K562 (cell line): Measurements from ENCODE around the gene GIPR. TPM values are rescaled to one million over a fixed set of nuclear protein-coding genes. Genes with fewer than 3 reads are reported as not detected.

Experiments
- BHLHE40 ChIP-seq: IDR thresholded peaks from 2 replicates; pipeline ENCODE4 v1.6.1; 2011; ENCODE audit warnings: low read length, improper control_type of control experiment
- CHD1 ChIP-seq: fragments of 200-600 bp; sonication (generic); IDR thresholded peaks from one replicate; pipeline ENCODE4 v1.6.1; 2012; ENCODE audit warnings: mild to moderate bottlenecking, moderate library complexity, low read length, inconsistent platforms
- HCFC1 ChIP-seq: IDR thresholded peaks from 2 replicates; pipeline ENCODE4 v1.6.1; 2012; ENCODE audit warnings: low read depth, low read length, improper control_type of control experiment
- HMGN3 ChIP-seq: IDR thresholded peaks from 2 replicates; pipeline ENCODE4 v1.6.1; 2011; ENCODE audit warnings: borderline replicate concordance, low read depth, mild to moderate bottlenecking, mixed read lengths, low read length; ENCODE audit not compliant: insufficient read length; ENCODE audit errors: extremely low read depth
- MECOM ChIP-seq: fragments of 250-450 bp; sonication (Bioruptor Pico); IDR thresholded peaks from 2 replicates; pipeline ENCODE4 v1.8.0; 2022; ENCODE audit warnings: inconsistent platforms
- MIER1 ChIP-seq: fragments of 450-650 bp; IDR thresholded peaks from 2 replicates; pipeline ENCODE4 v1.6.1; 2016; ENCODE audit warnings: antibody characterized with exemption, mild to moderate bottlenecking, low read depth
- NR2F6 ChIP-seq: fragments of 450-650 bp; formaldehyde crosslinking; IDR thresholded peaks from 2 replicates; pipeline ENCODE4 v1.4.0; 2020; ENCODE audit warnings: mild to moderate bottlenecking
- PML ChIP-seq: IDR thresholded peaks from 2 replicates; pipeline ENCODE4 v1.6.1; 2012; ENCODE audit warnings: low read length, inconsistent platforms
- RBM25 ChIP-seq: fragments of 200-400 bp; formaldehyde crosslinking; IDR thresholded peaks from 2 replicates; pipeline ENCODE4 v1.6.1; 2018; ENCODE audit warnings: low read length, low read depth, moderate library complexity; ENCODE audit not compliant: severe bottlenecking
- ZBTB7A ChIP-seq: IDR thresholded peaks from 2 replicates; pipeline ENCODE4 v1.6.1; 2011; ENCODE audit warnings: low read depth, mild to moderate bottlenecking, low read length, moderate library complexity, borderline replicate concordance; ENCODE audit not compliant: control insufficient read depth
- polyA plus RNA-seq, 8 experiments: library from polyadenylated mRNA; depleted of rRNA in 4 of 8; stranded (reverse) in 5 of 8; unstranded in 3 of 8; fragments of >200 nt; fragmentation: Nextera tagmentation in 2 of 8; fragmentation: Illumina TruSeq in 1 of 8; extraction: Ambion mirVana in 2 of 8; extraction: Trizol in 1 of 8; gene quantifications; 2 replicates each; pipeline versions ENCODE4 v1.2.1 to v1.2.3, GENCODE V29; 2011 to 2014; ENCODE audit warnings: inconsistent platforms in 1 of 8, missing spikeins in 1 of 8
- total RNA-seq, 7 experiments: library from RNA; depleted of rRNA in 6 of 7; stranded (reverse); fragments of >200 nt in 6 of 7; fragmentation: Illumina TruSeq in 2 of 7; extraction: Trizol in 2 of 7; gene quantifications; 2 replicates each; pipeline versions ENCODE4 v1.2.1 to v1.2.3, GENCODE V29; 2011 to 2021; ENCODE audit warnings: low replicate concordance in 1 of 7
- TF ChIP-seq, protein P1 (sequence below): fragments of 250-450 bp; sonication (Bioruptor Pico); IDR thresholded peaks from 2 replicates; pipeline ENCODE4 v1.4.0; 2020; ENCODE audit warnings: mild to moderate bottlenecking
- TF ChIP-seq, protein P2 (sequence below), 2 experiments: IDR thresholded peaks; 2 replicates each; pipeline ENCODE4 v1.6.1; 2011; ENCODE audit warnings: borderline replicate concordance in 1 of 2, control low read depth in 1 of 2, low read depth in 1 of 2, low read length in 1 of 2, mild to moderate bottlenecking in 1 of 2, mixed read lengths in 1 of 2, moderate library complexity in 1 of 2; ENCODE audit not compliant: insufficient read depth in 1 of 2, insufficient read length in 1 of 2, poor library complexity in 1 of 2, severe bottlenecking in 1 of 2; ENCODE audit errors: extremely low read depth in 1 of 2
- TF ChIP-seq, protein P3 (sequence below): sonication (generic); formaldehyde crosslinking; IDR thresholded peaks from 2 replicates; pipeline ENCODE4 v1.8.1; 2022; ENCODE audit warnings: missing genetic modification reagents
- TF ChIP-seq, protein P4 (sequence below): fragments of 200-800 bp; sonication (Bioruptor generic); IDR thresholded peaks from 2 replicates; pipeline ENCODE4 v1.6.1; 2017; ENCODE audit warnings: missing genetic modification characterization, missing compliant biosample characterization
- TF ChIP-seq, protein P5 (sequence below): fragments of 250-450 bp; sonication (Bioruptor Pico); IDR thresholded peaks from 2 replicates; pipeline ENCODE4 v1.8.0; 2022; ENCODE audit warnings: inconsistent platforms
- TF ChIP-seq, protein P6 (sequence below), 2 experiments: fragments of 450-650 bp; IDR thresholded peaks; 2 replicates each; pipeline ENCODE4 v1.6.1; 2016

The GIPR gene
- total and polyA plus RNA-seq, 9 of the 15 experiments (the other 6 are each of a cell fraction or from before 2014, with no cell fraction given) = 2.2 to 26.8 (median 12.7) TPM

DNA sequence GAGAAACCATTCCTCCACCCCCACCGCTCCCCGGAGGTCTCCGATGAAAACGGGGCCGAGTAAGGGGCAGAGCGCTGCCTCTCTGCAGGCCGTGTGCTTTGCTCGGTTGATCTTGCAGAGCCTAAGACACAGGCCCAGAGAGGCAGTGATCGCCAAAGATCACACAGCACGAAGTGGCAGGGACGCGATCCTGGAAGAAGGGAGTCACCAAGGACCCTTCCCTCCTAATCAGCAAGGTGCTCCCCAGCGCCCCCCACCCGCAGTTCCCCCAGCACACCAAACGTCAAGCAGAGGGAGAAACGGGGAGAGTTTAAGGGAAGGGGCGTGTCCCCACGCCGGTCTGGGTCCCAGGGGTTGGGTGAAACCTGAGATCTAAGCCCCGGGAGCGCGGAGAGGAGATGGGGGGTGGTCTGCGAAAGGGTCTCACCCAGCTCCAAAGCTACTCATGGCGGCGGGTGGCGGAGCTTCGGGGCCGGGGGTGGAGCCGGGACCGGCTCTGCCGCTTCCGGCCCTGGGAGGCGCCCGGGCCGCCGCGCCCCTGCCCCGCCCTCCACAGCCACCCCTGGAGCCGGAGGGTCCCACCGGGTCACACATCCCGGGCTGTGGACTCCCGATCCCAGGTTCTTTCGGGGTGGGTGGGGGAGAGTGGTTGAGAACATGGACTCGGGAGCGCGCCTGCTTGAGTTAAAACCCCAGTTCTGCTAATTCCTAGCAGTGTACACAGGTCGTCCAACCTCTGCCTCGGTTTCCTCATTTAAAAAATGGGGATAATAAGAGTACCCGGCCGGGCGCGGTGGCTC is 28.9 kb upstream of the GIPR start, which contains the start of gene EML2 (continued):
- TF ChIP-seq, protein P1, sequence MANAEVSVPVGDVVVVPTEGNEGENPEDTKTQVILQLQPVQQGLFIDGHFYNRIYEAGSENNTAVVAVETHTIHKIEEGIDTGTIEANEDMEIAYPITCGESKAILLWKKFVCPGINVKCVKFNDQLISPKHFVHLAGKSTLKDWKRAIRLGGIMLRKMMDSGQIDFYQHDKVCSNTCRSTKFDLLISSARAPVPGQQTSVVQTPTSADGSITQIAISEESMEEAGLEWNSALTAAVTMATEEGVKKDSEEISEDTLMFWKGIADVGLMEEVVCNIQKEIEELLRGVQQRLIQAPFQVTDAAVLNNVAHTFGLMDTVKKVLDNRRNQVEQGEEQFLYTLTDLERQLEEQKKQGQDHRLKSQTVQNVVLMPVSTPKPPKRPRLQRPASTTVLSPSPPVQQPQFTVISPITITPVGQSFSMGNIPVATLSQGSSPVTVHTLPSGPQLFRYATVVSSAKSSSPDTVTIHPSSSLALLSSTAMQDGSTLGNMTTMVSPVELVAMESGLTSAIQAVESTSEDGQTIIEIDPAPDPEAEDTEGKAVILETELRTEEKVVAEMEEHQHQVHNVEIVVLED (CRISPR knock-in tag) = 0 out of 2 replicates have a peak, but pooled peaks have one; percentile 9
- TF ChIP-seq PML = peak; percentile 53; the same call in 1 of the 2 replicates
- TF ChIP-seq CHD1 = peak; percentile 7
- TF ChIP-seq ZBTB7A = peak; percentile 100
- peak; percentile 12 for TF ChIP-seq RBM25
- TF ChIP-seq, protein P2, sequence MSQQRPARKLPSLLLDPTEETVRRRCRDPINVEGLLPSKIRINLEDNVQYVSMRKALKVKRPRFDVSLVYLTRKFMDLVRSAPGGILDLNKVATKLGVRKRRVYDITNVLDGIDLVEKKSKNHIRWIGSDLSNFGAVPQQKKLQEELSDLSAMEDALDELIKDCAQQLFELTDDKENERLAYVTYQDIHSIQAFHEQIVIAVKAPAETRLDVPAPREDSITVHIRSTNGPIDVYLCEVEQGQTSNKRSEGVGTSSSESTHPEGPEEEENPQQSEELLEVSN (IDR thresholded peaks at IDR 0.05; ENCODE audit: borderline replicate concordance in 1 of 2, extremely low read depth in 1 of 2, insufficient read depth in 1 of 2, insufficient read length in 1 of 2, low read depth in 1 of 2, low read length in 1 of 2, poor library complexity in 1 of 2, severe bottlenecking in 1 of 2) = peak in 1 of 2 experiments; percentile 22
- TF ChIP-seq, protein P3, sequence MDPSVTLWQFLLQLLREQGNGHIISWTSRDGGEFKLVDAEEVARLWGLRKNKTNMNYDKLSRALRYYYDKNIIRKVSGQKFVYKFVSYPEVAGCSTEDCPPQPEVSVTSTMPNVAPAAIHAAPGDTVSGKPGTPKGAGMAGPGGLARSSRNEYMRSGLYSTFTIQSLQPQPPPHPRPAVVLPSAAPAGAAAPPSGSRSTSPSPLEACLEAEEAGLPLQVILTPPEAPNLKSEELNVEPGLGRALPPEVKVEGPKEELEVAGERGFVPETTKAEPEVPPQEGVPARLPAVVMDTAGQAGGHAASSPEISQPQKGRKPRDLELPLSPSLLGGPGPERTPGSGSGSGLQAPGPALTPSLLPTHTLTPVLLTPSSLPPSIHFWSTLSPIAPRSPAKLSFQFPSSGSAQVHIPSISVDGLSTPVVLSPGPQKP = no peak
- TF ChIP-seq, protein P4, sequence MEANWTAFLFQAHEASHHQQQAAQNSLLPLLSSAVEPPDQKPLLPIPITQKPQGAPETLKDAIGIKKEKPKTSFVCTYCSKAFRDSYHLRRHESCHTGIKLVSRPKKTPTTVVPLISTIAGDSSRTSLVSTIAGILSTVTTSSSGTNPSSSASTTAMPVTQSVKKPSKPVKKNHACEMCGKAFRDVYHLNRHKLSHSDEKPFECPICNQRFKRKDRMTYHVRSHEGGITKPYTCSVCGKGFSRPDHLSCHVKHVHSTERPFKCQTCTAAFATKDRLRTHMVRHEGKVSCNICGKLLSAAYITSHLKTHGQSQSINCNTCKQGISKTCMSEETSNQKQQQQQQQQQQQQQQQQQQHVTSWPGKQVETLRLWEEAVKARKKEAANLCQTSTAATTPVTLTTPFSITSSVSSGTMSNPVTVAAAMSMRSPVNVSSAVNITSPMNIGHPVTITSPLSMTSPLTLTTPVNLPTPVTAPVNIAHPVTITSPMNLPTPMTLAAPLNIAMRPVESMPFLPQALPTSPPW (CRISPR knock-in tag) = peak; percentile 58
- TF ChIP-seq MIER1 = peak; percentile 35; the same call in 1 of the 2 replicates
- TF ChIP-seq HMGN3 = peak; percentile 53
- no peak for TF ChIP-seq MECOM (CRISPR knock-in tag)
- TF ChIP-seq BHLHE40 = no peak
- TF ChIP-seq, protein P5, sequence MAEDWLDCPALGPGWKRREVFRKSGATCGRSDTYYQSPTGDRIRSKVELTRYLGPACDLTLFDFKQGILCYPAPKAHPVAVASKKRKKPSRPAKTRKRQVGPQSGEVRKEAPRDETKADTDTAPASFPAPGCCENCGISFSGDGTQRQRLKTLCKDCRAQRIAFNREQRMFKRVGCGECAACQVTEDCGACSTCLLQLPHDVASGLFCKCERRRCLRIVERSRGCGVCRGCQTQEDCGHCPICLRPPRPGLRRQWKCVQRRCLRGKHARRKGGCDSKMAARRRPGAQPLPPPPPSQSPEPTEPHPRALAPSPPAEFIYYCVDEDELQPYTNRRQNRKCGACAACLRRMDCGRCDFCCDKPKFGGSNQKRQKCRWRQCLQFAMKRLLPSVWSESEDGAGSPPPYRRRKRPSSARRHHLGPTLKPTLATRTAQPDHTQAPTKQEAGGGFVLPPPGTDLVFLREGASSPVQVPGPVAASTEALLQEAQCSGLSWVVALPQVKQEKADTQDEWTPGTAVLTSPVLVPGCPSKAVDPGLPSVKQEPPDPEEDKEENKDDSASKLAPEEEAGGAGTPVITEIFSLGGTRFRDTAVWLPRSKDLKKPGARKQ (CRISPR knock-in tag) = no peak
- TF ChIP-seq, protein P6, sequence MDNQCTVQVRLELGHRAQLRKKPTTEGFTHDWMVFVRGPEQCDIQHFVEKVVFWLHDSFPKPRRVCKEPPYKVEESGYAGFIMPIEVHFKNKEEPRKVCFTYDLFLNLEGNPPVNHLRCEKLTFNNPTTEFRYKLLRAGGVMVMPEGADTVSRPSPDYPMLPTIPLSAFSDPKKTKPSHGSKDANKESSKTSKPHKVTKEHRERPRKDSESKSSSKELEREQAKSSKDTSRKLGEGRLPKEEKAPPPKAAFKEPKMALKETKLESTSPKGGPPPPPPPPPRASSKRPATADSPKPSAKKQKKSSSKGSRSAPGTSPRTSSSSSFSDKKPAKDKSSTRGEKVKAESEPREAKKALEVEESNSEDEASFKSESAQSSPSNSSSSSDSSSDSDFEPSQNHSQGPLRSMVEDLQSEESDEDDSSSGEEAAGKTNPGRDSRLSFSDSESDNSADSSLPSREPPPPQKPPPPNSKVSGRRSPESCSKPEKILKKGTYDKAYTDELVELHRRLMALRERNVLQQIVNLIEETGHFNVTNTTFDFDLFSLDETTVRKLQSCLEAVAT (IDR thresholded peaks at IDR 0.05) = peak in 1 of 2 experiments; percentile 20; a peak in 1 of 4 replicates
- TF ChIP-seq HCFC1 = 0 out of 2 replicates have a peak, but pooled peaks have one; percentile 20
- no peak for TF ChIP-seq NR2F6 (CRISPR knock-in tag)
